ENCODE data around the gene KATNAL1. TPM values are rescaled to one million over a fixed set of nuclear protein-coding genes. Genes with fewer than 3 reads are reported as not detected.

The KATNAL1 gene
- total RNA-seq, 1 donor, result 8.6 TPM

DNA sequence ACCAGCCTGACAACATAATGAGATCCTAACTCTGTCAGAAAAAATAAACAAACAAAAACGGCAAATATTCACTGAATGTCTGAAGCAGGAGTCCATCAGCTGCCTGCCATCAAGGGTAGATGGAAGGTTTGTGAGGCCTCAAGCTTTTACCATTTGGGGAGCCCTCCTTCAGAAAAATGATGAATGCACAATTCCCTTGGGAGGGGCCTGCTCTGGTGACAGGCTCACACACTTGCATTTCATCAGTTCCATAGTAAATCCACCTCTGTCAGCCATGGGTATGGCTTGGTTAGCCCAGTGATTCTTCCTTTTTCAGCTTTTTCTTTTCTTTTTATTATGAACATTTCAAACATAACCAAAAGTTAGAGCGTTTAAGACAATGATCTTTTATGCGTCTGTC is 26.3 kb upstream of the KATNAL1 start:
- DNase-seq (ENCODE audit: low read depth in 2 of 3, low spot score in 2 of 3), result no peak

DNA sequence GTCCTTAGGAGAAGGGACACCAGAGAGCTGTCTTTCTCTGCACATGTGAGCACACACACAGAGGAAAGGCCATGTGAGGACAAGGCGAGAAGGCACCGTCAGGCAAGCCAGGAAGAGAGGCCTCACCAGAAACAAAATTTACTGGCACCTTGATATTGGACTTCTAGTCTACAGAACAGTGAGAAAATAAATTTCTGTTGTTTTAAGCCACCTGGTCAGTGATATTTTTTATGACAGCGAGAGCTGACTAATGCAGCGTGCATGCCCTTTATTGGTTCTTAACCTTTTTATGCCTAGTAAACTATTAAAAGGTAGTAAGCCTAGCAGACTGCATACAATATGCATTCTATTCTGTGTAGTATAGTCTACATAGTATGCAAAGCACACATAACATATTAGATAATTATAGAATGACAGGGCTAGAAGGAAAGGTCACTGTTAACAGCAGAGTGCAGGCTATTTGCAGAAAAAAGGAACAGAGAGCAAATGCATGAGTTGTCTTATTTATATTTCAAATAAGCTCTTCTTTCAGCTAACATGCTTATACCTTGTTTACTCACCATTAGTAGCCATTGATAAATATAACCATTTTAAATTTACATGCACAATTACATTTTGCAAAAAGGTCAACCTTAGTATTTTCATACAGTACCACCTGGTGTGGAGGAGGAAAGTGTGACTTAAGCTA is 25.2 kb upstream of the KATNAL1 start:
- DNase-seq (ENCODE audit: low read depth in 2 of 3, low spot score in 2 of 3), result no peak

DNA sequence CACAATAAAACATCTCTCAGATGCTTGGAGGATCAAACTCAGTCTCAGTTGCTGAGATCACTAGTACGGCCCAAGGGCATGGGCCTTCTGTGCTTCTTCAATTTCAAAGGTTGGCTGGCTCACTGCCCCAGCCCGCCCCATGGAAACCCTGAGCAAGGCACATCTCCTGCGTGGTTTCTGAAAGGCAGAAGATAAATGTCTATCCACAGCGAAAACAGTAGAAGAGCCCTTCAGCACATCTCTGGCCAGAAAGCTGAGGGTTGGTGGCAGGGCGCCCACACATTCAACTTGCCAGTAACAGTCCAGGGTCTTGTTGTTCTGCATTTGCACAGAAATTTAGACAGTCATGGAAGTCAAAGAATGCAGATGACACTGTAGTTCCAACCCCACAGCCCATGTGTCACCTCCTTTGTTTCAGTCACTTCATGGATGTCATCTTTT is 24.0 kb upstream of the KATNAL1 start:
- no peak for DNase-seq (ENCODE audit: low read depth in 2 of 3, low spot score in 2 of 3)

DNA sequence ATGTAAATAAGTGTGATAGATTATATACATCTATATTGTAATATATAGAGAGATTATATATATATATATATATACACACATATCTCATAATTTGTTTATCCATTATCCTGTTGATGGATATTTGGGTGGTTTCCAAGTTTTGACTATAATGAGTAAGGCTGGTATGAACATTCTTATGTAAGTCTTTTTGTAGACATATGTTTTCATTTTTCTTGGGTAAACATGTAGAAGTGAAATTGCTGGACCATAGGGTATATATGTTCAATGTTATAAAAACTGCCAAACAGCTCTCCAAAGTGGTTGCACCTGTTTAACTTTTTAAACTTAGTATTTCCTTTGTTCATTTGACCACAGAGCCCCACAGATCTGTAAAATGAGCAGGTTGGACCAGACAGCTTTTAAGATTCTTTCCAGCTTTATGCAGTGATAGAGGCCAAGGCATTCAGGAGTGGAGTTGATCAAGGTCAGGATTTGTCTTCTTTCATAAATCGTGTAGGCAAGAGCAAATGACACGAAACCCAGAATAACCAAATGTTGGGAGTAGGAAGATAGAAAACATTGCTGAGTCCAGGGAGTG is 21.7 kb upstream of the KATNAL1 start:
- no peak for DNase-seq (ENCODE audit: low read depth in 2 of 3, low spot score in 2 of 3)

DNA sequence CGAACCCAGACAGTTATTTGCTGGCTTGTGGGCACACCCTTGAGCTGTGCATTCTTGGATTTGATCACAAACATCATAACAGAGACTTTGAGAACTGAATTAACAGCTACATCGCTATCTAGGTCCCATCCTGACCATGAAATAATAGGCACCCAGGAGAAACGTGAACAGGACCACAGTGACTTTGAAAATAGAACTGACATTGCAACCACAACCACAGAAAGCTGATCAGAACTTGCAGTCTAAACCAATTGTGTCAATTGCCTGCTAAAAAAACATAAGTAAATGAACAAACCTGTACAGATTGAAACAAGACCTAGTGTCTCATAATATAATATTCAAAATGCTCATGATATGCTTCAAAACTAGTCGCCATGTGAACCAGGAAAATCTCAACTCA is 18.3 kb upstream of the KATNAL1 start:
- no peak for DNase-seq (ENCODE audit: low read depth in 2 of 3, low spot score in 2 of 3)

DNA sequence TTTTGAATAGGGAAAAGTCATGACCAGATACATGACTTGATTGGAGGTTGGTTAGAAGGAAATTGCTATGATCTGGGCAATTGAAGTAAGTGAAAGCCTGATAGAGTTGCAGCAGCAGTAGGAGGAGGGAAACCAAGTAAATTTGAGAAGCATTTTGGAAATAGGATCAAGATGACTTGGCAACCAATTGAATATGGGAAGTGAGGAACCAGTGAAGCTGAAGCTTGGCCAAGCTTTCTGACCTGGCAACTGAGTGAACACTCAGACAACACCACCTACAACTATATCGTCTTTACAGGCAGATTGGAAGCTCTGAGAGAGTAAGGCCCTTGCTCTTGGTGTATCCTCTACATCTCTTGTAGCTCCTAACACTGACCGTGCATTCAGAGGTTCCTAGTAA is 16.2 kb upstream of the KATNAL1 start:
- no peak for DNase-seq (ENCODE audit: low read depth in 2 of 3, low spot score in 2 of 3)

DNA sequence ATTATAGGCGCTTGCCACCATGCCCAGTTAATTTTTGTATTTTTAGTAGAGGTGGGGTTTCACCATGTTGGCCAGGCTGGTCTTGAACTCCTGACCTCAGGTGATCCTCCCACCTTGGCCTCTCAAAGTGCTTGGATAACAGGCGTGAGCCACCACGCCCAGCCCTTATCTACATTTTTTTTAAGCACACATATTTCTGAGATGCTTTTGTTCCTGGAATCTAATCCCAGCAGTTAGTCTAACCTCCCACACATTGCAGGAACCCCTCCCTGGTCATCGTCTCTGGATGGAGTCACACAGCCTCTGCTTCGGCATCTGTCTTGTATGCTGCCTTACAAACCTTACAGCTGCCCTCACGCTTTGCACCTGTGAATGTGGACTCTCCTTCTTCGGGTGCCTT is 15.1 kb upstream of the KATNAL1 start:
- DNase-seq (ENCODE audit: low read depth in 2 of 3, low spot score in 2 of 3), result no peak

DNA sequence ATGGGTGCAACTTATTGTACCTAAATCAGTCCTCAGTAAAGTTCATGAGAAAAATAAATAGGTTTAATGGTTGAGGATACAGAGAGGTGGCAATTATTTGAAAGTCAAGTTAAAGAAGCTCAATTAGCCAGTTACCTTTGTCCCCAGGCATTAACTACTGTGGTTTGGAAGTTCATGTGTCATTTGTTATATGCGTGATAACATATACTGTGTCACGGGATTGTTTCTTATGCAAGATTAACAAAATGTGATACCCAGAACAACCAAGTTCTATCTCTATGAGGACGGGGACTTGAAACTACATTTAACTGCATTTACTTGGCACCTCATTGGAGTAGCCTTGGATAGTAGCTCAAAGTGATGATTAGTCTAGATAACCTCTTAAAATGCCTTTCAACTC is 13.9 kb upstream of the KATNAL1 start:
- no peak for DNase-seq (ENCODE audit: low read depth in 2 of 3, low spot score in 2 of 3)

DNA sequence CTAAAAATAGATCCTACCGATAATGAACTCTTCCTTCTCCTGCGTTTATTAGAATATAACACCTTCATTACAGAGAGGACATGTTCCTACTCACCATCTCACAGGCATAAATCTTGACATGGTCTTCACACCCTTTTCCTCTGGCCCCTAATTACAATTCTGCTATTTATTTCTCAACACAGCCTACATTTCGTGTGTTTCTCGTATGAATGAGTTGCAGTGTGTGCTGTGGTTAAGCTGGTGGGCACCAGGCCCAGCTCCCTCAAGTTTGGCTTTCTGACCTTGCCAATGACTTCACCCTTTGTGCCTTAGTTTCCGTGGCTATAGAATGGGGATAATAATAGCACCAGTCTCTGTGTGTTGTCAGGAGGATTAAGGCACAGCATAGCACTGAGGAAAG is 12.3 kb upstream of the KATNAL1 start:
- no peak for DNase-seq (ENCODE audit: low read depth in 2 of 3, low spot score in 2 of 3)

DNA sequence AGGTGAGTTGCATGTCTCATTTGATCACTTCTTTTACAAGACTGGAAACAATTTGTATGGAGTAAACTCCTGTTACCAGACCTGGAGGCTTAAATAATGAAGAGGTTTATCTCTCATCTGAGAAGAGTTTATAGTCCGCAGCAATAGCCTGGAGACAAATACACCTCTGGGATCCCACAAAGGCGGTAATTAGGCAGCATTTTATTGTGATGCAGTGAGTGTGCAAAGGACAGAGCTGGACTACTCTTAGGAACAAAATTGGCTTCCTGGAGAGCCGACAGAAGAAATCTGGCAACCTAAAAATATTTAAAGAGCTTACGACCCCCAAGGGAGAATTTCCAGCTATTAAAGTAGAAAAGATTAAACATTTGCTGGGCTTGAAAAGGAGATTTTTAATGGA is 11.8 kb upstream of the KATNAL1 start:
- no peak for DNase-seq (ENCODE audit: low read depth in 2 of 3, low spot score in 2 of 3)

DNA sequence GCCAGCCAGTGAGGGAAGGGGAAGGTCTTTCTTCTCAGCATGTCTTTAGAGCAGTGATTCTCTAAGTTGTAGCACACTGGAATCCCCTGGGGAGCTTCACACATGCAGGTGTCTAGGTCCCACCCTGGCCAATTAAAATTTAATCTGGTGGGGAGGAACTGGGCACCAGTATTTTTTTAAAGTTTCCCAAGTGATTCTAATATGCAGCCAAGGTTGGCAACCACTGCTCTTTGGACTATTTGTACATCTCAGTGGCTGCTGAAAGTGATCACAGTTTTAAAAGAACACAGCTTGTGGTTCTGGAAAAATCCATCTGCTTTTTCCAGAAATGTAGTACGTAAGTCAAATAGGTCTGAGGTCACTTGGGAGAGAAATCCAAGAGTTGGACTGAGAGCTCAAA is 10.7 kb upstream of the KATNAL1 start:
- DNase-seq (ENCODE audit: low read depth in 2 of 3, low spot score in 2 of 3), result no peak

DNA sequence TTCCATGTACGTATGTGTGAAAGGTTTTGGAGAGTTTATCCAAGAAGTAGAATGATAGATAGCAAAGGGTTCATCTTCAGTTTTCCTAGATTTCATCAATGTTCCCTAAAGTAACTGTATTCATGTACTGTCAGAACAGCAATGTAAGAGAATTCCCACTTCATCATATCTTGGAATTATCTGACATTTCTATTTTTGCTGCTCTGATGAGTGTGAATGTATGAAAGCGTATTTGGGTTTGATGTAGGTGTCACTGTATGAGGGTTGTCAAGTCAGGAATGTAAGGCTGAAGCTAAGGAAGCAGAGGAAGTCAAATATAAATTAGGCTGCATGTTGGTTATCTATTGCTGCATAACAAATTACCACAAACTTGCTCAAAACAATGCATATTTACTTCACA is 7.2 kb upstream of the KATNAL1 start:
- DNase-seq (ENCODE audit: low read depth in 2 of 3, low spot score in 2 of 3), result no peak

DNA sequence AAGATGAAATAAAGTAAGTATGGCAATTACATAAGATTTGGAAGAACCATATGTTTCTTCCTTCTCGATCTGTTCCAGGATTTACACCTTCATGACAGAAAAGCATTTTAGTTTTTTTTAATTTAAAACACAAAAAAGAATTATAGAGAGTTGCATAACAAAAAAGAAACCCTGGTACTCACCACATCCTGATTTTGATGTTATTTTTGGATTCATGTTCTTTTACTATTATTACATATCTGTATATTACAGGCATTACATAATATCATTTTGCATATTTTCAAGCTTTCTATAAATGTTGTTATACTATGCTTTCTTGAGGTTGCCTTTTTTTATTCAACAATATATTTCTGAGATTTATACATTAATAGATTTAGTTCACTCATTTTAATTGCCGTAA is 6.7 kb upstream of the KATNAL1 start:
- no peak for DNase-seq (ENCODE audit: low read depth in 2 of 3, low spot score in 2 of 3)

DNA sequence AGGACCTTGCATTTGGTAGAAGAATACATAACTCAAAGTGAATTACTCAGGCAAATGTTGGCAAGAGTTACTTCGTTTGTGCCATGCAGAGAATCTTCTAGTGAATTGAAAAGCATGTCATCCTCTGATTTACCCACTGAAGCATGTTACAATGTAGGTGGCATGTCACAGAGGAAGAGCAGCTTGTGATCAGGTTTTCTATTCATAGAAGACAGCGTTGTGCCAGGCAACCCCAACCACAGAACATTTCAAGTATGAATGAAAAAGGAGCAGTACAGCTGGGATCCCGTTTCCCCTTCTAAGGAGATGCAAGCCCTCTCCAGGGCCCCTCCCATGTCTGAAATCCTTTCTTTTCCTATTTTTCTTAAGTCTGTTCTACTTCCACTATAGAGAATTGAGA is 6.0 kb upstream of the KATNAL1 start:
- no peak for DNase-seq (ENCODE audit: low read depth in 2 of 3, low spot score in 2 of 3)

DNA sequence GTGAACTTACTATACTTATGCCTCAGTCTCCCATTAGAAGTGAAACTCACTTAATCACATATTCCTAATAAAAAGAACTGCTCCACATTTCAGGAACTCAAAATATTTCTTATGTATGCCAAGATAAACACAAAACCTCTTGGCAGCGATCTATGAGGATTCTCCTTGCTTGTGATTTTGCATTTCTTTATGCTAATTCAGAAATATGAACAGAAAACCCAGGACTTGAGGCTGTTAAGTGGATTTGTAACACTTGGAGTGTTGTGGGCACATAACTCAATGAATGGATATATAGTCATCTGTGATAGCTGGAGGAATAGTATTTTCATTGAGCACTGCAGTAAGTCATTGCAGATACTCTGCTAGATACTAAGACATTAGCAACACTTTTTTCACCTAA is 5.6 kb upstream of the KATNAL1 start:
- DNase-seq (ENCODE audit: low read depth in 2 of 3, low spot score in 2 of 3), result no peak

DNA sequence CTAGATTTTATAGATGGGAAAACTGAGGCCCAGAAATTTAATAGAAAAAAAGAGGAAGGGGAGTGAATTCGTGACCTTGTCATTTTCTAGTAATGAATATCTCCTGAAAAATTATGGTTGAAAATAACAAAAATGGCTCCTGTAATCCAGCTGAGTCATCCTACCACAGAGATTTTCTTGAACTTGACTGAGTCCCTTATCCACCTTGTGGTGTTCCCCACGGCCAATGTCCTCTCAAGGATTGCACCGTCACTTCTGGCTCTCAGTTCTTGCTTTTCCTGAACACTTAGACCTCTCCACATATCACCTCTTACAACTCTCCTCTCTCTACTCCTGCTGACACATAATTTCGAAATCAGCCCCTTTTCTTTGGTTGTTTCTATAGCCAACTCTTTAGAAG is 1.2 kb upstream of the KATNAL1 start:
- peak in 2 of 3 donors; percentile 54 to 61 for DNase-seq (ENCODE audit: low read depth in 2 of 3, low spot score in 2 of 3)

DNA sequence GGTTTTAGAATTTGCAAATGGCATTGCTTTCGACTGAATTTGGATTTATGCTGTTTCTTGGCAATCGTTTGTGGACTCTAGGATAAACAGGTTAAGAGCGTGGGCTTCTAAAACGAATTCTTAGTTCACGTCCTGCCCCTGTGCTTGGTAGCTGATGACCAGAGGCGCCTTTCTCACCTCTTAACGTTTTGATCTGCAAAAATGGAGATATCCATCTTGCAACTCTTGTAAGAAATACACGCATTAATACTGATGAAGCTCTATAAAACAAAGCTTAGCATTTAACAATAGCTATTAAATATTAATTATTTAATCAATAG is 580 bp upstream of the KATNAL1 start:
- no peak for DNase-seq (ENCODE audit: low read depth in 2 of 3, low spot score in 2 of 3)

DNA sequence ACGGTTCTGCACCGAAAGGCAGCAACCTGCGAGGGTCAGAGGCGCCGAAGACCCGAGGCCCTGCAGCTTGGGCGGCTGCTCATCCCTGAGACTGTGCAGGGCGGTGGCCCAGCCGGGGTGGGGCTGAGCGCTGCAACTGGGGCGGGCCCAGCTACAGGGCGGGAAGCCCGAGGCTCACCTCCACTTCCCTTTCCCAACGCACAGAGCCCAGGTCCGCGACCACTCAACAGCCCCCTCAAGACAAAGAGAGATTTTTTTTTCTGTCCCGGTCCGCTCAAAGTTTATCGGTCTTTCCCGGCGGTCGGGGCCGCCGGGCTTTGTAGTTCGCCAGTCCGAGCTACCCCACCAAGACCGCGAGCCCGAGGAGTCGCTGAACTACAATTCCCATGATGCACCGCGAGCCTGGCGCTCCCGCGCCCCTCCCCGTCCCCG is 573 bp downstream of the KATNAL1 start:
- peak; percentile 78 to 94 (median 94) for DNase-seq (ENCODE audit: low read depth in 2 of 3, low spot score in 2 of 3)

DNA sequence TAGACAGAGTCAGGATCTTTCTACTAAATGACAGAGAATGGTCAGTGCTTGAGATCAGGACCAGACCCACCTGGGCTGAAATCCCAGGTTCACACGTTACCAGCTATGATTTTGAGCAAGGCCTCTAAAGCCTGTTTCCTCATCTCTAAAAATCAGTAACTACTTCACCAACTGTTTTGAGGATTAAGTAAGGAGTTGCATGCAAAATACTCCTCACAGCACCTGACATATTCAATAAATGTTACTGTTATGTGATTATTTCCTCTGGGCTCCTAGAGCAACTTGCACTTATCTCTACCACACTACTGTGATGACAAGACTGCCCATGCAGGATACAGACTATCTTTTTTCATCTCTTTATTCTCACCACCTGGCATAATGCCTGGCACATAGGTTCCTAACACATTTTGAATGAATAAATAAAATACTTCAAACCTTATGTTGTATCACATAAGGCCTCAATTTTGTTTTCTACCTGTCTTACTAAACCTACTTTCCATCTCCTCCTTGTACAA is 1.8 kb downstream of the KATNAL1 start:
- DNase-seq (ENCODE audit: low read depth in 2 of 3, low spot score in 2 of 3), result no peak

DNA sequence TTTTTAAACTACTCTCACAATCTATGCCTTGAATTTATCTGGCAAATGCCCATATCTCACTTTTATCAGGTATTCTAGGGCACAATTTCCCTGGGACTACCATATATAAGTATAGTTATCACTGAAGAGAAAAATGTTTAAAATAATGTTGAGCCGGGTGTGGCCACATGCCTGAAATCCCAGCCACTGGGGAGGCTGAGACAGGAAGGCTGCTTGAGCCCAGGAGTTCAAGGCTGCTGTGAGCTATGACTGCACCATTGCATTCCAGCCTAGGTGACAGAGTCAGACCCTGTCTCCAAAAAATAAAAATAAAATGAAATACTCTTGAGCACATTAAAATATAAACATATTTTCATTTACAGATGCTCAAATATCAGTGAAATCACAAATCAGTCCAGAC is 4.1 kb downstream of the KATNAL1 start:
- no peak for DNase-seq (ENCODE audit: low read depth in 2 of 3, low spot score in 2 of 3)

DNA sequence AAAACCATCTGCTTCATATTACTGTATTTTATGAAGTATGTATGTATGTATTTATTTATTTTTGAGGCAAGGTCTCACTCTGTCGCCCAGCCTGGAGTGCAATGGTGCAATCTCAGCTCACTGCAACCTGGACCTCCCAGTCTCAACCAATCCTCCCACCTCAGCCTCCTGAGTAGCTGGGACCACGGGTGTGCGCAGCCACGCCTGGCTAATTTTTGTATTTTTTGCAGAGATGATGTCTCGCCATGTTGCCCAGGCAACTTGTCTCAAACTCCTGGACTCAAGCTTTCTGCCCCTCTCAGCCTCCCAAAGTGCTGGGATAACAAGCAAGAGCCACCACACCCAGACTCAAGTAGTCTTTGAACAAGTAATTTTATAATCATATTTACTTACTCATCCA is 5.5 kb downstream of the KATNAL1 start:
- DNase-seq (ENCODE audit: low read depth in 2 of 3, low spot score in 2 of 3), result no peak

DNA sequence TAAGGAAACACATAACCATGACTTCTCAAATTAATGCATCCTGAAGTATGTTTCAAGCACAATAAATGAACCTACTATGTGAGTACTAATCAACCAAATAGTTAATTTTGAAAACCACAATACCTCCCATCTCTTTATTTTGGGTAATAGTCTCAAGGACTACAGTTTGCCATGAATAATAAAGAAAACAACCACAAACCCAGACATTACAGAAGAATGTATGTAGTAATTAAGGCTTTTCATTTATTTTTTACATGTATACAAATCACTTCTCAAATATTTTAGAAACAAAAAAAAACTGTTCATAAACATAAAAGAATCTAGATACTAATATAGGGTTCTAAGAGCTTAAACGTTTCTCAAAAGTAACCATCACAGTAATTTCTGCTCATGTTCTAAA is 6.8 kb downstream of the KATNAL1 start:
- no peak for DNase-seq (ENCODE audit: low read depth in 2 of 3, low spot score in 2 of 3)

DNA sequence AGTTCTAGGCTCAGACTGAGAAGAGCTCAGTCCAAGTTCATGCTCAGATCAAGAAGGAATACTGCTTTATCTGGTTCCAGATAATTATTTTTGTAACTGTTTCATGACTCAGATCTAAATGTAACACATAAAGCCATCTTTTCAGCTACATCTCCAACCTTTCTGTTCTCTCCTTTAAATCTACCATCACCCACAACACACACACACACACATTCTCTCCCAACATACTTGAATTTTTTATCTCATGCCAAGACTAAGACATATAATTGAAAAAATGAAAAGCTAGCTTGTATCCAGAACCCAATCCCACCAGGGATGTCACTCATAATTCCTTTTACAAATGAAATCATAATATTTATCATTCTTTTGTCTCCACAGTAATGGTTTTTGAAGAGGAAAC is 7.6 kb downstream of the KATNAL1 start:
- DNase-seq (ENCODE audit: low read depth in 2 of 3, low spot score in 2 of 3), result no peak

Measured in hematopoietic multipotent progenitor cell (in vitro differentiated cells).